Right lobe of liver (tissue), 4 donors: ENCODE data around the gene ARHGAP12.

ENCODE experiments used
- POLR2A ChIP-seq: fragments of 450-650 bp; IDR thresholded peaks from one replicate; pipeline ENCODE4 v1.6.1; 2017; ENCODE audit warnings: antibody characterized with exemption, mild to moderate bottlenecking
- TF ChIP-seq, protein P1 (sequence below), 4 donors: fragments of 200-600 bp in 3 of 4; fragments of 450-650 bp in 1 of 4; IDR thresholded peaks; one replicate each; pipeline versions ENCODE4 v1.5.1 to v1.8.0; 2016 to 2022; ENCODE audit warnings: antibody characterized with exemption in 4 of 4, mild to moderate bottlenecking in 2 of 4
- donor health status: DM: no; HTN: no; CAD: no.
- donor health status: DM: no; HTN: no; CAD: no.
- donor health status: DM: no; HTN: yes; CAD: no.

DNA sequence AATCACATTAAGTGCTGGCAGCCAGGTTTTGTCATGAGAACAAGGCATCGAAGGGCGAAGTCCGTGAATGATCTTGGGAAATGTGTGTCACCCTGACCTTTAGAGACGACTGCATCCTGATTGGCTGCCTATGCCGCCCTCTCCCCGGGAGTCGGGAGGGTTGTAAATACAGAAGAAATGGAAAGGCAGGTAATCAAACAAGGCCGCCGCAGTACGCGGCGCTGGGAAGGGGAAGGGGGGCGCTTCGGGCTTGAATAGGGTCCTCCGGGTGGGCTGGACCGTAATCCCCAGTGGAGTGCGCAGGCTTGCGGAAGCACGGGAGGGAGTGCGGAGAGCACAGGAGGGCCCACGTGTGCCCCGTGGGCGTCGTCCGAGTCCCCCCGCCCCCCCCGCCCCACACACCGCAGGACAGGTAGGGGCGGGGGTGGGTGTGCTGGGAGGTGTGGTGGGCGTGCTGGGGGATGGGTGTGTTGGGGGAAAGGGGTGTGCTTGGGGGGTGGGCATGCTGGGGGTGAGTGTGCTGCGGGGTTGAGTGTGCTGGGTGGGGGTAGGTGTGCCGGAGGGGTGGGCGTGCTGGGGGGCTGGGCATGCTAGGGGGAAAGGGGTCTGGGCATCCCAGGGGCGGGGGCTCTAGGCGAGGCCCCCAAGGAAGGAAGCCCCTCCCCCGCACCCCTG lies 169.4 kb downstream of the ARHGAP12 start:
- TF ChIP-seq, protein P1, sequence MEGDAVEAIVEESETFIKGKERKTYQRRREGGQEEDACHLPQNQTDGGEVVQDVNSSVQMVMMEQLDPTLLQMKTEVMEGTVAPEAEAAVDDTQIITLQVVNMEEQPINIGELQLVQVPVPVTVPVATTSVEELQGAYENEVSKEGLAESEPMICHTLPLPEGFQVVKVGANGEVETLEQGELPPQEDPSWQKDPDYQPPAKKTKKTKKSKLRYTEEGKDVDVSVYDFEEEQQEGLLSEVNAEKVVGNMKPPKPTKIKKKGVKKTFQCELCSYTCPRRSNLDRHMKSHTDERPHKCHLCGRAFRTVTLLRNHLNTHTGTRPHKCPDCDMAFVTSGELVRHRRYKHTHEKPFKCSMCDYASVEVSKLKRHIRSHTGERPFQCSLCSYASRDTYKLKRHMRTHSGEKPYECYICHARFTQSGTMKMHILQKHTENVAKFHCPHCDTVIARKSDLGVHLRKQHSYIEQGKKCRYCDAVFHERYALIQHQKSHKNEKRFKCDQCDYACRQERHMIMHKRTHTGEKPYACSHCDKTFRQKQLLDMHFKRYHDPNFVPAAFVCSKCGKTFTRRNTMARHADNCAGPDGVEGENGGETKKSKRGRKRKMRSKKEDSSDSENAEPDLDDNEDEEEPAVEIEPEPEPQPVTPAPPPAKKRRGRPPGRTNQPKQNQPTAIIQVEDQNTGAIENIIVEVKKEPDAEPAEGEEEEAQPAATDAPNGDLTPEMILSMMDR (IDR thresholded peaks at IDR 0.05) = no peak
- peak; percentile 75 for TF ChIP-seq POLR2A
